COLO668 (cell line): ENCODE data around the gene AGFG2.
"Not testable (repeated sequence)": the region's sequence is repeated elsewhere in the genome, so short reads cannot be mapped to it uniquely, and the experiment has no call there.

Source experiments
- DNase-seq: peaks from one replicate; lab custom pipeline; 2025; ENCODE audit not compliant: unreplicated experiment; lab: John Stamatoyannopoulos, UW

The AGFG2 gene, protein sequence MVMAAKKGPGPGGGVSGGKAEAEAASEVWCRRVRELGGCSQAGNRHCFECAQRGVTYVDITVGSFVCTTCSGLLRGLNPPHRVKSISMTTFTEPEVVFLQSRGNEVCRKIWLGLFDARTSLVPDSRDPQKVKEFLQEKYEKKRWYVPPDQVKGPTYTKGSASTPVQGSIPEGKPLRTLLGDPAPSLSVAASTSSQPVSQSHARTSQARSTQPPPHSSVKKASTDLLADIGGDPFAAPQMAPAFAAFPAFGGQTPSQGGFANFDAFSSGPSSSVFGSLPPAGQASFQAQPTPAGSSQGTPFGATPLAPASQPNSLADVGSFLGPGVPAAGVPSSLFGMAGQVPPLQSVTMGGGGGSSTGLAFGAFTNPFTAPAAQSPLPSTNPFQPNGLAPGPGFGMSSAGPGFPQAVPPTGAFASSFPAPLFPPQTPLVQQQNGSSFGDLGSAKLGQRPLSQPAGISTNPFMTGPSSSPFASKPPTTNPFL

GRCh38 chr7:100538654-100539435 lies at the start of gene AGFG2:
AGFG2 (plus strand) TSS chr7:100539203; CDS start chr7:100539347, 144 bp downstream.
- peak; percentile 99 for DNase-seq

- peak; percentile 98 for DNase-seq
Measured at GRCh38 chr7:100489824-100490223, 49.2 kb upstream of the AGFG2 start.

DNA sequence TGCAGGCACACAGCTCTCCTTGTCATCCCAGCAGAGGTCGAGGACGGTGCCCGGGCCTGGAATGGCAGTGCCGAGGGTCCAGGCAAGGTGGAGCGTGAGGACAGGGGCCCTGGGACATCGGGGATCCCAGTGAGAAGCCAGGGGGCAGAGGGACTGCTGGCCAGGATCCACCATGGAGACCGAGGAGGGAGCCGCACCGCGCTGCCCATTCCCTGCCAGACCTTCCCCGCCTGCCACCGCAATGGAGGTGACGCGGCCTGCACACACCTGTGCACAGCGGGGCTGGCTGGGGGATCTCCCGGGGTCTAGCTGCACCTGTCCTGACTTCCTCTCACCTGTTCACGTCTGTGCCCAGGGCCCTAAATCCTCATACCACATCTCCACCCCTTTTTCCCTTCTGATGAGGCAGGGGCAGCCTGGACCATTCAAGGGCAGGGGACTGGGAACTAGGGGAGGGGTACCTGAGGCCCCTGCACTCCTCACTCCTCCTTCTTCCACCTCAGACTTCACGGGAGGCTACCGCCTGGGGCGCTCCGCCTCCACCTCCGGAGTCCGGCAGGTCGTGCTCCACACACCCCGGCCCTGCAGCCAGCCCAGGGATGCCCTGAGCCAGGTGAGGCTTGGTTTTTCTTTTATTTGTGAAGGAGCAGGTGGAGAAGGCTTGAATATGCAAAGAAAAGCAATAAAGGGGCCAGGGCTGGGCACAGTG lies 48.4 kb upstream of the AGFG2 start:
- peak; percentile 81 for DNase-seq

DNA sequence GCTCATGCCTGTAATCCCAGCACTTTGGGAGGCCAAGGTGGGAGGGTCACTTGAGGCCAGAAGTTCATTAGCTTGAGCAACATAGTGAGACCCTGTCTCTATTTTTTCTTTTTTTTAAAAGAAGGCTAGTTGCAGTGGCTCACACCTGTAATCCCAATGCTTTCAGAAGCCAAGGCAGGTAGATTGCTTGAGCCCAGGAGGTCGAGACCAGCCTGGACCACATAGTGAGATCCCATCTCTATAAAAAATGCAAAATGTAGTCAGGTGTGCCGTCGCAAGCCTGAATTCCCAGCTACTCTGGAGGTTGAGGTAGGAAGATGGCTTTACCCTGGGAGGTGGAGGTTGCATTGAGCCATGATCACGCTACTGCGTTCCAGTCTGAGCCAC lies 47.8 kb upstream of the AGFG2 start:
- DNase-seq, result no peak

DNA sequence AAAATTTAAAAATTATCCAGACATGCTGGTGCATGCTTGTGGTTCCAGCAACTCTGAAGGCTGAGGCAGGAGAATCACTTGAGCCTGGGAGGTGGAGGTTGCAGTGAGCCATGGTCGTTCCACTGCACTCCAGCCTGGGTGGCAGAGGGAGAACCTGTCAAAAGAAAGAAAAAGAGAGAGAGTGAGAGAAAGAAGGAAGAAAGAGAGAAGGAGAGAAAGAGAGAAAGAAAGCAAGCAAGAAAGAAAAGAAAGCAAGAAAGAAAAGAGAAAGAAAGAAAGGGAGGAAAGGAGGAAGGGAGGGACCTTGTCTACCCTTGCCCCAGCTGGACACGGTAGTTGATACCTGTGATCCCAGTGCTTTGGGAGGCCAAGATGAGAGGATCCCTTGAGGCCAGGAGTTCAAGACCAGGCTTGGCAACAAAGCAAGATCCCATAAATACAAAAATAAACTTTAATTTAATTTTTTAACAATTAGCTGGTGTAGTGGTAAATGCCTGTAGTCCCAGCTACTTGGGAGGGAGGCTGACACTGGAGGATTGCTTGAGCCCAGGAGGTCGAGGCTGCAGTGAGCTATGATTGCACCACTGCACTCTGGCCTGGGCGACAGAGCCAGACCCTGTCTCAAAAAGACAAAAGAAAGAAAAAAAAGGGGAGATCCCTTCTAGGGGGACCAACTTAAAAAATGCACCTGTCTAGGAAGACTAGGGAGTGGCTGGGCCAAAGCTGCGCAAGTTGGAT lies 46.1 kb upstream of the AGFG2 start:
- DNase-seq, result no peak

GRCh38 chr7:100493476-100494264 lies 45.3 kb upstream of the AGFG2 start:
- no peak for DNase-seq

GRCh38 chr7:100496509-100496908 lies 42.5 kb upstream of the AGFG2 start:
- no peak for DNase-seq

DNA sequence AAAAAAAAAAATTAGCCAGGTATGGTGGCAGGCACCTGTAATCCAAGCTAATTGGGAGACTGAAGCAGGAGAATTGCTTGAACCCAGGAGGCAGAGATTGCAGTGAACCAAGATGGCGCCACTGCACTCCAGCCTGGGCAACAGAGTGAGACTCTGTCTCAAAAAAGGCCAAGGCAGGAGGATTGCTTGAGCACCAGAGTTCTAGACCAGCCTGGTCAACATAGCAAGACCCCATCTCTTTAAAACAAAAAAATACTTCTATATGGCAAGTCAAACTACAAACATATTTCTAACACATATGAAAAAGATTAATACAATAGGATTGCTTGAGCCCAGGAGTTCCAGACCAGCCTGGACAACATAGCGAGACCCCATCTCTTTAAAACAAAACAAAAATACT lies 38.3 kb upstream of the AGFG2 start:
- not testable (repeated sequence) for DNase-seq

GRCh38 chr7:100504031-100504430 lies 35.0 kb upstream of the AGFG2 start:
- not testable (repeated sequence) for DNase-seq

DNA sequence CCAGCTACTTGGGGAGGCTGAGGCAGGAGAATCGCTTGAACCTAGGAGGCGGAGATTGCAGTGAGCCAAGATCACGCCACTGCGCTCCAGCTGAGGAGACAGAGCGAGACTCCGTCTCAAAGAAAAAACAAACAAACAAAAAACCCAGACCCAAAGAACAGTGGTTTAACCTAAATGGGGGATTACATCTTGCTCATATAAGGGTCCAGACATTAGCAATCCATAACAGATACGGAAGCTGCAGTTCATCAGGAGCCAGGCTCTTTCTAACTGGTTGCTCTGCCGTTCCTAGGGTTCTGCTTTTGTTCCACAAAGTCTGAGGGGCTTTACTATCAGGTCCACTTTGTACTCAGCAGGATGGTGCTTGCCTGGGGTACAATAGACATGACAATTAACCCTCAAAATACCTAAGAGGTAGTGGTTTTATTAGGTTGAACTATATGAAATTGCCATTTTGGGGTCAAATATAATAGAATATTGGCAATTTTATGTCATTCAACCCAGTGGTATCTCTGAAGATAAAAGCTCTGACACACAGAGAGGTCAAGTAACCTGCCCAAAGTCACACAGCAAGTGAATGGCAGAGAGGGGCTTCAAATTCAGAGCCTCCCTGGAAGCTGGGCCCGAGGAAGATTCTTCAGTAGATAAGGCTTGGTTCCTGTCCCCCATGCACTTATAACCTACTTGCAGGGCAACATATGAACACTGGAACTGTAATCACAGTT lies 34.0 kb upstream of the AGFG2 start:
- no peak for DNase-seq

DNA sequence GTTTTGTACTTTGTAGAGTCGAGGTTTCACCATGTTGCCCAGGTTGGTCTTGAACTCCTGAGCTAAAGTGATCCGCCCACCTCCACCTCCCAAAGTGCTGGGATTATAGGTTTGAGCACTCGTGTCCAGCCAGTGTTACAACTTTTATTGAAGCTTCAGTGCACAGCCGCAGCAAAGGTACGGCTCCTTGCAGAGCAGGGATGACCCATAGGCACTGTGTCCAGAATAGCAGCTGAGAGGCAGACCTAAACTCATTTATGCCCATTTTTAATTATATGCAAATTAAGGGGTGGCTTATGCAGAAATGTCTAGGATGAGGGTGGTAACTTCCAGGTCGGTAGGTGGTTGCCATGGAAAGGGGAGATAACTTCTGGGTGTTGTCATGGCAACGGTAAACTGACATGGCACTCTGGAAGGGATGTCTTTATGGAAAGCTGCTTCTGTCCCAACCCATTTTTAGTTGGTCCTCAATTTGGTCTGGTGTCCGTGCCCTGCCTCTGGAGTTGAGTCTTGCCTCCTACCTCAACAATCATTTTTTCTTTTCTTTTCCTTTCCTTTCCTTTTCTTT lies 32.6 kb upstream of the AGFG2 start:
- no peak for DNase-seq

DNA sequence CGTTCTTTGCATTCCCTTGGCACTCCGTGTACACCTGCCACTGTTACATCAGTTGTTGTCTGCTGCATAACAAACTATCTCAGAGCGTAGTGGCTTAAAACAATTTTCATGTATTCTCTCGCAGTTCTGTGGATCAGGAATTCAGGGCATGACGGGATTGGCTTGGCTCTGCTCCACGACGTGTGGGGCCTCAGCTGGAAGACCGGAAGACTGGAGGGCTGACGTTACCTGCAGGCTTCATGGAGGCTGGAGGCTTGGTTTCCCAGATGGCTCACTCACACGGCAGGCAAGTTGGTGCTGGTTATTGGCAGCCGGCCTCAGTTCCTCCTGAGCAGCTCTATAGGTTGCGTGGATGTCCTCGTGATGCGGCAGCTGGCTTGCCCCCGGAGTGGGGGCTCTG lies 29.8 kb upstream of the AGFG2 start:
- no peak for DNase-seq

DNA sequence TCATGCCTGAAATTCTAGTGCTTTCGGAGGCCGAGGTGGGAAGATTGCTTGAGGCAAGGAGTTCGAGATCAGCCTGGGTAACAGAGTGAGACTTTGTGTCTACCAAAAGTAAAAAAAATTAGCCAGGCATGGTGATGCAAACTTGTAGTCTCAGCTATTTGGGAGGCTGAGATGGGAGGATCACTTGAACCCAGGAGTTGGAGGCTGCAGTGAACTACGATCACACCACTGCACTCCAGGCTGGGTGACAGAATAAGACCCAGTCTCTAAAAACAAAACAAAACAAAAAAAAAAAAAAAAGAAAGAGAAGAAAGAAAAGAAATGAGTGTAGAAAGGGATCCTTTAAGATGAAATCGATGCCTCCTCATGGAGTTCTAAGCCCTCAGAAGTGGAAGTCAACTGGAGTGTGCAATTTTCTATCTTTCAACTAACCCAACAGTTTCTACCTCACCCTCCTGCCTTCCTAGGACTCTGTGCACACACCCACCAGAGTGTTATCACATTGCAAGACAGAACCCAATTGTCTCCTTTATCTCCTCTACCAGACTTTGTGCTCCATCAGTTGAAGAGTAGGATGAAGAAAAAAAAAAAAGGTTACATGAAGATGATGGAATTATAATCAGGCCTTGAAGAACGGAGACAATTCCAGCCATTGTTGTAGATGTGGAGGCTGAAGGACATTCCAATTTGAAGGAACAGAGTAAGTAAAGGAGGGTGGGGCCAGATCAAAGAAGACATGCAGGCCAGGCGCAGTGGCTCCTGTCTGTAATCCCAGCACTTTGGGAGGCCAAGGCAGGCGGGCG lies 28.4 kb upstream of the AGFG2 start:
- DNase-seq, result no peak

DNA sequence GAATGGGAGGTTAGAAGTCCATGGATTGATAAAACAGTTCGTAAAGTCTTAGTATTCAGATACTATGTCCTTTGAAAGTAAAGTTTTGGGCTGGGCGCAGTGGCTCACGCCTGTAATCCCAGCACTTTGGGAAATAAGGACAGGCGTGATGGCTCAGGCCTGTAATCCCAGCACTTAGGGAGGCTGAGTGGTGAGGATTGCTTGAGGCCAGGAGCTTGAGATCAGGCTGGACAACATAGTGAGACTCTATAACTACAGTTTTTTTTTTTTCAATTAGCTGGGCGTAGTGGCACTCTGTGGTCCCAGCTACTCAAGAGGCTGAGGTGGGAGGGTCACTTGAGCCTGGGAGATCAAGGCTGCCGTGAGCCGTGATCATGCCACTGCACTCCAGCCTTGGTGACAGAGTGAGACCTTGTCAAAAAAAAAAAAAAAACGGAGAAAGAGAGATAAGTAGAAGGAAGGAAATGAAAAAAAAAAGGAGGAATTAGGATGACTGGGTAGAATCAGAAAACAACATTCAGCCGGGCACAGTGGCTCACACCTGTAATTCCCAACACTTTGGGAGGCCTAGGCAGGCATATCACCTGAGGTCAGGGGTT lies 25.7 kb upstream of the AGFG2 start:
- no peak for DNase-seq

DNA sequence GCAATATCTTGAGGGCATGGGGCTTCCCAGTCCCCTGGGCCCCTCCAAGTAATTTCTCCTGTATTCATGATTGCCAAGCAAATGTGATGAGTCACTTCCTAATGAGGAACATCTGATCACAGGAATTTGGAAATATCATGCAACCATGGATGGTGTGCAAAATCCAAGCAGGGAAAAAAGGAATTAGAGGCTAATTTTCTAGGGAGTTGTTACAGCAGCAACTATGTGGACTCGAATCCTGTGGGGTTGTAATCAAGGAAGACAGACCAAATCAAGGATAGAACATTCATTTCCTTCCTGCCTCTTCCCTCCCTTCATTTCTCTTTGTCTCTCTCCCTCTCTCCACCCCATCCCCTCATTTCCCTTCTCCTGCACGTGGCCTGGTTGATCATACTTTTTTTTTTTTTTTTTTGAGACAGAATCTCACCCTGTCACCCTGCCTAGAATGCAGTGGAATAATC lies 23.9 kb upstream of the AGFG2 start:
- DNase-seq, result no peak

- DNase-seq, result no peak
Measured at GRCh38 chr7:100516135-100516812, 22.7 kb upstream of the AGFG2 start.

DNA sequence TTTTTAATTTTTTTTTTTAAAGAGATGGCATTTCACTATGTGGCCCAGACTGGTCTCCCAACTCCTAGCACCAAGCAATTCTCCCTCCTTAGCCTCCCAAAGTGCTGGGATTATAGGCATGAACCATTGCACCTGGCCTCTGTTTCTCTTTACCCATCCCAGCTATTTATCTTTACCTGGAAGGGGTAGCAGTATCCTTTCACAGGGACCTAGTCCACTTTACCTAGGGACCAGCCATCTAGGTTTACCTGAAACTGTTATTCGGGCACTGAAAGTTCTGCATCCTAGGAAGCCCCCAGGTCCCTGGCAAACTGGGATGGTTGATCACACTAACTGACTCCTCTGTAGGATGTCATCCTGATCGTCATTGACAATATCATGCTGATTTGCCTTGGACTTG lies 21.7 kb upstream of the AGFG2 start:
- DNase-seq, result no peak
